HepG2 (cell line): ENCODE results near the gene NCF4. TPM values are rescaled to one million over a fixed set of nuclear protein-coding genes. Genes with fewer than 3 reads are reported as not detected.

ENCODE experiments used
- ATAC-seq: fragments of 200-7000 bp; cut with Tn5 transposase; 3 replicates; pipeline ENCODE4 v1.9.1; 2020; ENCODE audit warnings: mild to moderate bottlenecking, moderate library complexity
- BruUV-seq: library from RNA; stranded (reverse); fragments of 400-500 nt; replicated peaks from 2 replicates; lab custom pipeline; 2021; lab: Mats Ljungman, UMichigan
- CTCF ChIA-PET: fragments of 300-600 bp; formaldehyde crosslinking; extraction: SDS; loops from one replicate; lab custom pipeline; 2021; ENCODE audit warnings: low total read pairs, inconsistent platforms, low intra/inter-chr PET ratio; lab: Yijun Ruan, JAX
- POLR2A ChIA-PET: fragments of 350-600 bp; sonication (Branson Sonifier 250); formaldehyde crosslinking; loops from one replicate; lab custom pipeline; 2020; ENCODE audit warnings: antibody characterized with exemption, inconsistent platforms; lab: Yijun Ruan, JAX
- DNase-seq: peaks from one replicate; pipeline ENCODE4 v3.0.0-alpha.2; 2015; ENCODE audit warnings: low spot score
- FAIRE-seq: peaks from 3 replicates; lab custom pipeline; 2011; peaks lifted over from hg19 to GRCh38; lab: Jason Lieb, UNC
- H2AFZ ChIP-seq: one replicate; pipeline ENCODE4 v1.6.1; 2011; ENCODE audit warnings: low read length, inconsistent platforms
- H3K27ac ChIP-seq: fragments of 300-600 bp; 3 replicates; pipeline ENCODE4 v1.8.0; 2011; ENCODE audit warnings: mixed run types, mild to moderate bottlenecking, mixed read lengths, low read length, inconsistent platforms; ENCODE audit not compliant: insufficient read depth; ENCODE audit errors: extremely low read length
- H3K27me3 ChIP-seq, 2 experiments: fragments of 200-600 bp in 1 of 2; 2 replicates in 1 of 2; 3 replicates in 1 of 2; pipeline versions ENCODE4 v1.6.0 to v1.8.0; 2011; ENCODE audit warnings: low read length in 2 of 2, mild to moderate bottlenecking in 2 of 2, moderate library complexity in 2 of 2, inconsistent platforms in 1 of 2; ENCODE audit not compliant: insufficient read depth in 2 of 2, control insufficient read depth in 1 of 2
- H3K36me3 ChIP-seq, 2 experiments: fragments of 200-600 bp in 1 of 2; replicated peaks in 1 of 2; 2 replicates in 1 of 2; 3 replicates in 1 of 2; pipeline versions ENCODE4 v1.5.1 to v1.8.0; 2011; ENCODE audit warnings: low read length in 2 of 2, inconsistent platforms in 1 of 2; ENCODE audit not compliant: insufficient read depth in 2 of 2, control insufficient read depth in 1 of 2
- H3K4me1 ChIP-seq: 2 replicates; pipeline ENCODE4 v1.5.1; 2012; ENCODE audit warnings: low read length, inconsistent platforms; ENCODE audit not compliant: insufficient read depth
- H3K4me2 ChIP-seq: 2 replicates; pipeline ENCODE4 v1.6.0; 2011; ENCODE audit warnings: low read depth, low read length, inconsistent platforms
- H3K4me3 ChIP-seq, 3 experiments: fragments of 200-600 bp in 1 of 3; sonication (generic), shearing (Covaris generic) in 1 of 3; replicated peaks in 1 of 3; 2 replicates each; pipeline ENCODE4 v1.5.1; 2011 to 2016; ENCODE audit warnings: low read length in 3 of 3, inconsistent platforms in 2 of 3, low read depth in 2 of 3, mild to moderate bottlenecking in 2 of 3, control low read depth in 1 of 3, mixed read lengths in 1 of 3; ENCODE audit not compliant: insufficient read depth in 1 of 3
- H3K79me2 ChIP-seq: one replicate; pipeline ENCODE4 v1.6.1; 2011; ENCODE audit warnings: low read length, inconsistent platforms; ENCODE audit not compliant: insufficient read depth
- H3K9ac ChIP-seq: 2 replicates; pipeline ENCODE4 v1.6.0; 2011; ENCODE audit warnings: mild to moderate bottlenecking, low read depth, low read length, inconsistent platforms; ENCODE audit not compliant: insufficient read depth
- H3K9me3 ChIP-seq: 2 replicates; pipeline ENCODE4 v1.5.1; 2012; ENCODE audit warnings: mild to moderate bottlenecking, low read length
- H4K20me1 ChIP-seq: 2 replicates; pipeline ENCODE4 v1.6.0; 2011; ENCODE audit warnings: inconsistent platforms, mild to moderate bottlenecking, low read length, moderate library complexity; ENCODE audit not compliant: insufficient read depth
- ATF5 ChIP-seq: sonication (generic); formaldehyde crosslinking; IDR thresholded peaks from 2 replicates; pipeline ENCODE4 v1.4.0; 2020; ENCODE audit warnings: mild to moderate bottlenecking, low read depth, missing genetic modification reagents
- CREB3 ChIP-seq: sonication (generic); formaldehyde crosslinking; IDR thresholded peaks from 2 replicates; pipeline ENCODE4 v1.5.0; 2020; ENCODE audit warnings: missing genetic modification reagents
- DRAP1 ChIP-seq: IDR thresholded peaks from 2 replicates; pipeline ENCODE4 v1.6.1; 2016; ENCODE audit warnings: missing genetic modification reagents, missing compliant biosample characterization
- ELF3 ChIP-seq: IDR thresholded peaks from 2 replicates; pipeline ENCODE4 v1.6.1; 2016; ENCODE audit warnings: missing genetic modification reagents, missing compliant biosample characterization
- FOXK2 ChIP-seq: fragments of 450-650 bp; IDR thresholded peaks from 2 replicates; pipeline ENCODE4 v1.6.1; 2016
- IRF1 ChIP-seq: sonication (generic); formaldehyde crosslinking; IDR thresholded peaks from 2 replicates; pipeline ENCODE4 v1.4.0; 2020; ENCODE audit warnings: low read depth, mild to moderate bottlenecking, missing genetic modification reagents
- MTERF4 ChIP-seq: sonication (generic); formaldehyde crosslinking; IDR thresholded peaks from 2 replicates; pipeline ENCODE4 v1.8.0; 2023; ENCODE audit warnings: mild to moderate bottlenecking, missing genetic modification reagents
- NR2F1 ChIP-seq, 2 experiments: fragments of 450-650 bp in 1 of 2; formaldehyde crosslinking in 1 of 2; IDR thresholded peaks; 2 replicates each; pipeline versions ENCODE4 v1.5.0 to v1.6.1; 2016 to 2020; ENCODE audit warnings: mild to moderate bottlenecking in 1 of 2, missing compliant biosample characterization in 1 of 2, missing genetic modification reagents in 1 of 2, moderate library complexity in 1 of 2
- NR2F2 ChIP-seq: IDR thresholded peaks from 2 replicates; pipeline ENCODE4 v1.6.1; 2012; ENCODE audit warnings: low read depth, inconsistent platforms, borderline replicate concordance
- XRCC5 ChIP-seq: fragments of 200-400 bp; formaldehyde crosslinking; optimal IDR thresholded peaks from 2 replicates; pipeline ENCODE3; 2017; ENCODE audit warnings: mild to moderate bottlenecking, low read length
- ZBTB3 ChIP-seq: sonication (generic); formaldehyde crosslinking; IDR thresholded peaks from 2 replicates; pipeline ENCODE4 v1.4.0; 2020; ENCODE audit warnings: low read depth, mild to moderate bottlenecking, moderate library complexity, missing genetic modification reagents, borderline replicate concordance
- ZFP37 ChIP-seq: sonication (generic); formaldehyde crosslinking; IDR thresholded peaks from 2 replicates; pipeline ENCODE4 v1.4.0; 2020; ENCODE audit warnings: missing genetic modification reagents, borderline replicate concordance
- ZNF256 ChIP-seq: sonication (generic); formaldehyde crosslinking; conservative IDR thresholded peaks from 2 replicates; pipeline ENCODE4 v1.4.0; 2020; ENCODE audit warnings: missing genetic modification reagents
- WGBS: methylation state at CpG from one replicate; pipeline ENCODE4 v1.1.6; 2017; ENCODE audit warnings: low lambda C conversion rate; 5-methylcytosine and 5-hydroxymethylcytosine counted together
- in situ Hi-C: cut with HindIII; loops from 2 replicates; pipeline ENCODE4 v1.10.0; 2017; ENCODE audit warnings: low pct_unique_long_range_greater_than_20kb; ENCODE audit not compliant: extremely low pct_ligation_motif_present
- intact Hi-C: fragments of 100-400 bp; cut with micrococcal nuclease; formaldehyde crosslinking; loops from one replicate; pipeline ENCODE4 v1.10.0; 2022; ENCODE audit not compliant: unreplicated experiment
- polyA plus RNA-seq, 8 experiments: library from polyadenylated mRNA; depleted of rRNA in 3 of 8; stranded (reverse) in 7 of 8; unstranded in 1 of 8; fragments of >200 nt; fragmentation: Illumina TruSeq in 4 of 8; extraction: Trizol in 4 of 8; gene quantifications; 2 replicates each; pipeline versions ENCODE4 v1.2.1 to v1.2.3, GENCODE V29; 2011 to 2016; ENCODE audit warnings: low read depth in 4 of 8, missing spikeins in 1 of 8, mixed read lengths in 1 of 8; ENCODE audit not compliant: insufficient read depth in 1 of 8
- total RNA-seq, 5 experiments: library from RNA; depleted of rRNA; stranded (reverse); fragments of >200 nt; fragmentation: Illumina TruSeq; extraction: Trizol; gene quantifications; 2 replicates each; pipeline ENCODE4 v1.2.3, GENCODE V29; 2016; ENCODE audit warnings: low read depth in 1 of 5

The NCF4 gene
- total and polyA plus RNA-seq, 2 of the 13 experiments (the other 11 are each of a cell fraction or from before 2014, with no cell fraction given) = not detected

GRCh38 chr22:36921309-36922104, 60.7 kb downstream of the NCF4 start:
- 6% methylated on average over 6 of the region's 15 CpGs for WGBS
- no peak overlapping the region for H3K9ac ChIP-seq
- ChIA-PET CTCF (no interaction called here), POLR2A (no interaction called here)
- peaks cover 7 to 48% of the 10 kb centered on the region in 2 experiments; a peak in 3 of 5 replicates for H3K27me3 ChIP-seq
- no peak overlapping the region for H3K4me3 ChIP-seq
- H3K36me3 ChIP-seq = no peaks in the 10 kb centered on the region
- no peak for ATAC-seq
- no peaks in the 10 kb centered on the region for H3K9me3 ChIP-seq
- no peak overlapping the region for H3K4me2 ChIP-seq
- DNase-seq = no peak
- intact Hi-C loops = no loop called here
- H3K27ac ChIP-seq = no peak overlapping the region
- H2AFZ ChIP-seq = no peak overlapping the region
- no peak for FAIRE-seq
- H4K20me1 ChIP-seq = no peaks in the 10 kb centered on the region
- no peaks in the 10 kb centered on the region for H3K79me2 ChIP-seq
- no peaks in the 10 kb centered on the region for H3K4me1 ChIP-seq
- in situ Hi-C loops = no loop called here
- no peak for TF ChIP-seq NR2F1 (CRISPR knock-in tag; IDR thresholded peaks at IDR 0.05)
- no peak for TF ChIP-seq FOXK2
- no peak for TF ChIP-seq NR2F2
- TF ChIP-seq ELF3 (CRISPR knock-in tag) = no peak
- TF ChIP-seq CREB3 (CRISPR knock-in tag) = no peak
- no peak for TF ChIP-seq XRCC5
- TF ChIP-seq DRAP1 (CRISPR knock-in tag) = no peak
- no peak for TF ChIP-seq ZFP37
- TF ChIP-seq ZBTB3 = no peak
- no peak for TF ChIP-seq MTERF4 (CRISPR knock-in tag)
- TF ChIP-seq ZNF256 = no peak
- no peak for TF ChIP-seq IRF1 (CRISPR knock-in tag)
- TF ChIP-seq ATF5 = no peak
- no TSS peak for BruUV-seq
